Measurements from ENCODE around the gene GON7. TPM values are rescaled to one million over a fixed set of nuclear protein-coding genes. Genes with fewer than 3 reads are reported as not detected.

GON7 gene
- total and polyA plus RNA-seq, 2 of the 8 experiments (the other 6 are each of a cell fraction or from before 2014, with no cell fraction given) = 3.8 to 9.9 TPM

DNA sequence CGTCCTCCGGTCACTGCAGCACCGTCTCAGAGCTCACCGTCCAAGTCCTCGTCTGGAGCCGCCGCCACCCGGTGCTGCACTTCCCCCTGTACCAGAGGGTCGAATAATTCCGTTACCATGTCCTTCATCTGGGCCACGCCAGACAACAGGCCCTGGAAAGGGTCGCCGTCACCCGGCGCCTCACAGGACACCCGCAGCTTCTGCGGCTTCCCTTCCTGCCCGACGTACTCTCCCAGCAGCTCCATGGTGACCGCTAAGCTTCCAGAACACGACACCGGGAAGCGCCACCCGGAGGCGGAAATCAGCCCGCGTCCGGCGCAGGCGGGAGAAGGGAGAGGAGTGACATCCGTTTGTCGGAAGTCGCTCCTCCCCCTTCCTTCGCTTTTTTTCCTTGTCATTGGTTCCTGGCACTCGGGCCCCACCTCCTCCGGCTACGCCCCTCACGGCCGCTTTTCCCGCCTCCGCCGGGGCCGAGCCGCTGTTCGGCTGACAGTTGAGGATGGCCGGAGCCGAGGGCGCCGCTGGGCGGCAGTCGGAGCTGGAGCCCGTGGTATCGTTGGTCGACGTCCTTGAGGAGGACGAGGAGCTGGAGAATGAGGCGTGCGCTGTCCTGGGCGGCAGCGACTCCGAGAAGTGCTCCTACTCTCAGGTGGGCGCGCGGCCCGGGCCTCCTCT, at the start of gene GON7, which contains the start of gene UBR7 (continued):
- TF ChIP-seq RNF2 (IDR thresholded peaks at IDR 0.05; ENCODE audit: borderline replicate concordance, low read depth, low read length, missing control alignments, poor library complexity, severe bottlenecking) = no peak
- TF ChIP-seq TAF7 (optimal IDR thresholded peaks at IDR 0.05; ENCODE audit: borderline replicate concordance, low read depth, low read length) = peak; percentile 58
- 0 out of 4 replicates have a peak, but pooled peaks of 1 of the 2 experiments have one; percentile 8 for TF ChIP-seq RAD21 (IDR thresholded peaks at IDR 0.05 in 1 of 2, conservative IDR thresholded peaks at IDR 0.05 in 1 of 2; ENCODE audit: low read depth in 2 of 2, low read length in 2 of 2)
- peak; percentile 70 for TF ChIP-seq KDM4A (IDR thresholded peaks at IDR 0.05; ENCODE audit: low read depth, low read length, severe bottlenecking)
- no peak for TF ChIP-seq KDM1A (IDR thresholded peaks at IDR 0.05; ENCODE audit: borderline replicate concordance, low read length)
- TF ChIP-seq TAF1 (IDR thresholded peaks at IDR 0.05; ENCODE audit: low read depth, low read length) = peak; percentile 73
- TF ChIP-seq PHF8 (conservative IDR thresholded peaks at IDR 0.05; ENCODE audit: low read depth, low read length) = peak; percentile 56; the same call in 1 of the 2 replicates
- TF ChIP-seq POLR2AphosphoS5 (IDR thresholded peaks at IDR 0.05; ENCODE audit: low read depth, low read length) = peak; percentile 59
- TF ChIP-seq GTF2F1 (IDR thresholded peaks at IDR 0.05; ENCODE audit: borderline replicate concordance, low read depth, low read length) = no peak
- no peak for TF ChIP-seq RFX5 (IDR thresholded peaks at IDR 0.05; ENCODE audit: borderline replicate concordance, low read depth, low read length)
- no peak for TF ChIP-seq BRCA1 (IDR thresholded peaks at IDR 0.05; ENCODE audit: low read depth, low read length)
- peak; percentile 71; the same call in 1 of the 2 replicates for TF ChIP-seq GABPA (IDR thresholded peaks at IDR 0.05; ENCODE audit: borderline replicate concordance, insufficient read depth, low read length)
- TF ChIP-seq KDM5A (IDR thresholded peaks at IDR 0.05; ENCODE audit: low read length) = no peak
- TF ChIP-seq, protein P1, sequence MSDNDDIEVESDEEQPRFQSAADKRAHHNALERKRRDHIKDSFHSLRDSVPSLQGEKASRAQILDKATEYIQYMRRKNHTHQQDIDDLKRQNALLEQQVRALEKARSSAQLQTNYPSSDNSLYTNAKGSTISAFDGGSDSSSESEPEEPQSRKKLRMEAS (IDR thresholded peaks at IDR 0.05) = peak; percentile 72
- peak; percentile 94 for TF ChIP-seq CREB1 (IDR thresholded peaks at IDR 0.05)
- TF ChIP-seq CBX5 (IDR thresholded peaks at IDR 0.05; ENCODE audit: low read depth, low read length) = no peak
- peak; percentile 34 to 92; a peak in 2 of 4 replicates for TF ChIP-seq SIN3A (conservative IDR thresholded peaks at IDR 0.05 in 1 of 2, IDR thresholded peaks at IDR 0.05 in 1 of 2; ENCODE audit: low read depth in 1 of 2, low read length in 2 of 2)
- TF ChIP-seq POLR2A (IDR thresholded peaks at IDR 0.05; ENCODE audit: control extremely low read depth in 1 of 2, low read depth in 2 of 2, low read length in 2 of 2) = peak; percentile 52 to 75
- peak; percentile 21 for TF ChIP-seq EZH2 (IDR thresholded peaks at IDR 0.05; ENCODE audit: low read depth, low read length, severe bottlenecking)
- 0 out of 2 replicates have a peak, but pooled peaks have one; percentile 2 for TF ChIP-seq SRF (IDR thresholded peaks at IDR 0.05; ENCODE audit: low read depth, low read length)
- peak; percentile 73 for TF ChIP-seq EGR1 (IDR thresholded peaks at IDR 0.05; ENCODE audit: borderline replicate concordance, low read depth, low read length)
- TF ChIP-seq ASH2L (IDR thresholded peaks at IDR 0.05; ENCODE audit: low read length) = peak; percentile 76
- peak in 1 of 2 experiments; percentile 31; a peak in 1 of 4 replicates for TF ChIP-seq HDAC2 (IDR thresholded peaks at IDR 0.05; ENCODE audit: borderline replicate concordance in 1 of 2, low read depth in 2 of 2, low read length in 2 of 2)
